RWPE1 (cell line): Measurements from ENCODE around the gene PROCA1.

ENCODE experiments used
- CTCF ChIA-PET: fragments of 350-600 bp; sonication (Branson Sonifier 250); formaldehyde crosslinking; extraction: SDS; loops from one replicate; lab custom pipeline; 2021; lab: Yijun Ruan, JAX
- POLR2A ChIA-PET: fragments of 400-600 bp; formaldehyde crosslinking; extraction: SDS; loops from one replicate; lab custom pipeline; 2020; ENCODE audit warnings: antibody characterized with exemption; ENCODE audit not compliant: low non-redundant PET; lab: Yijun Ruan, JAX
- DNase-seq: peaks from one replicate; pipeline ENCODE4 v3.0.0; 2012; ENCODE audit warnings: low spot score
- H3K27ac ChIP-seq: fragments of 450-650 bp; 2 replicates; pipeline ENCODE4 v1.5.1; 2017
- TF ChIP-seq, protein P1 (sequence below): fragments of 450-650 bp; conservative IDR thresholded peaks from 2 replicates; pipeline ENCODE4 v1.5.1; 2017; ENCODE audit warnings: low read depth, mild to moderate bottlenecking

The PROCA1 gene

DNA sequence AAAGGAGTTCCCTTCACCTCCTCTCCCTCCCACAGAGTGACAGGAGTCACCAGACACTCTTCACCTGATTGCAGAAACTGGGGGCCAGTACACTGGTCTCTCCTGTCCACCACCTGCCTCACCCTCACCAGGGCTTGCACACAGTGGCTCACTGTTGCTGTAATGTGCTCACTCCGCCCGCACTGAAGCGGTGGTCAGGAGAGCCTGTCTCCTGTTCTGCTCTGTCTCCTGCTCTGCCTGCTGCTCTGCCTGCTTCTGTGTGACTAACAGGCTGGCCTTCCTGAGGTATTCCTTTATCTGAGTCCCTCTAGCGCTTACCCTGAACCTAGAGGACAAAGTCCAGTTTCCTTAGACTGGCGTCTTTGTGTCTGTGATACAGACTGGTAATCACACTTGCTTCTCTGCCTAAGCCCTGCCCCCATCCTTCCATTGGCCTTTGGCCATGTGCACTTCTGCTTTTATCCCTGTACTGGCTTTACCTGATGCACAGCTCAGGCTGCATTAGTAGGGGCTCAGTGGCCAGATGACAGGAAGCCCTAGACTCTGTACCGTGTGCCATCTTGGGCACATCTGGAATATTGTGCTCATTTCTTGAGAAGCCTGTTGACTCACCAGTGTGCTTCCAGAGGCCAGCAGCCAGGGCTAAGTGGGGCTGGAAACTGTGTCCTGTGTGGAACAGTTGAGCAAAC lies 13.3 kb downstream of the PROCA1 start:
- TF ChIP-seq, protein P1, sequence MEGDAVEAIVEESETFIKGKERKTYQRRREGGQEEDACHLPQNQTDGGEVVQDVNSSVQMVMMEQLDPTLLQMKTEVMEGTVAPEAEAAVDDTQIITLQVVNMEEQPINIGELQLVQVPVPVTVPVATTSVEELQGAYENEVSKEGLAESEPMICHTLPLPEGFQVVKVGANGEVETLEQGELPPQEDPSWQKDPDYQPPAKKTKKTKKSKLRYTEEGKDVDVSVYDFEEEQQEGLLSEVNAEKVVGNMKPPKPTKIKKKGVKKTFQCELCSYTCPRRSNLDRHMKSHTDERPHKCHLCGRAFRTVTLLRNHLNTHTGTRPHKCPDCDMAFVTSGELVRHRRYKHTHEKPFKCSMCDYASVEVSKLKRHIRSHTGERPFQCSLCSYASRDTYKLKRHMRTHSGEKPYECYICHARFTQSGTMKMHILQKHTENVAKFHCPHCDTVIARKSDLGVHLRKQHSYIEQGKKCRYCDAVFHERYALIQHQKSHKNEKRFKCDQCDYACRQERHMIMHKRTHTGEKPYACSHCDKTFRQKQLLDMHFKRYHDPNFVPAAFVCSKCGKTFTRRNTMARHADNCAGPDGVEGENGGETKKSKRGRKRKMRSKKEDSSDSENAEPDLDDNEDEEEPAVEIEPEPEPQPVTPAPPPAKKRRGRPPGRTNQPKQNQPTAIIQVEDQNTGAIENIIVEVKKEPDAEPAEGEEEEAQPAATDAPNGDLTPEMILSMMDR: no peak
- ChIA-PET POLR2A (no interaction called here), CTCF (no interaction called here)
- DNase-seq: no peak
- H3K27ac ChIP-seq: no peak overlapping the region

DNA sequence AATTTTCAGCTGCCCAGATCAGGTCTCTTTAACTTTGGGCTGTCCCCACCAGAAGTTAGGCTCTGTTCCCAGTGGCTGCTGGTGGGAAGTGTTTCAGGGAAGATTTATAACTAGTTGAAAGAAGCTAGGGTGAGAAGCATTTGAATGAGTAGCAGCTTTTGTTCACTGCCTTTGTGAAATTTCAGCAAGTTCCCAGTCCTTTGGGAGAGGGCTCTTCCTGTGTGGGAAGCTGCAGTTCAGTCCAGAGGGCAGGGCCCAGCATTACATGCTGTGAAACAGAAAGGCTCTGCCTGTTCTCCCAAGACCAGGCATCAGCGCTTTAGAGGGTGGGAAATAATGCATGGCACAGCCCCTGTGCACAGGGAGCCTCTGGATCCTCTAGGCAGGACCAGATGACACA lies 17.8 kb downstream of the PROCA1 start:
- no peak overlapping the region for H3K27ac ChIP-seq
- ChIA-PET POLR2A (no interaction called here), CTCF (interaction anchor here (0.6 kb wide), 1 partner anchor 23 kb away, joined by 4 read pairs; no protein-coding TSS in a partner anchor)
- DNase-seq: no peak
- TF ChIP-seq, protein P1: no peak

DNA sequence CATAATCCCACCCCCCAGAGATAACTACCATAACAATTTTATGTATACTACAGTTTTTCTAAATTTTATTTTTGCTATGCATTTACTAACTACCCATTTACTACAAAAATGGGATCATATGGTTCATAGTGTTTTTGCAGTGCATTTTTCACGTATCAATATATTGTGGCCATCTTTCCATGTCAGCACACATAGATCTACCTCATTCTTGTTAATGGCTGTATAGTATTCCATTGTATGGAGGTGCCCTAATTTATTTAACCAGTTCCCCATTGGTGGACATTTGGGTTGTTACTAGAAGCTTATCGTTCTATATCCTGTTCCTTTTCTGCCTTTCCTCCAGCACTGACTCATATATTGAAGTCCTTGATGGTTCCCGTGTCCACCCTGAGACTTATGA lies 22.7 kb downstream of the PROCA1 start:
- TF ChIP-seq, protein P1: no peak
- DNase-seq: no peak
- ChIA-PET POLR2A (interaction anchor here (0.5 kb wide), 1 partner anchor 38 kb away, joined by 5 read pairs; no protein-coding TSS in a partner anchor), CTCF (no interaction called here)
- H3K27ac ChIP-seq: no peak overlapping the region

DNA sequence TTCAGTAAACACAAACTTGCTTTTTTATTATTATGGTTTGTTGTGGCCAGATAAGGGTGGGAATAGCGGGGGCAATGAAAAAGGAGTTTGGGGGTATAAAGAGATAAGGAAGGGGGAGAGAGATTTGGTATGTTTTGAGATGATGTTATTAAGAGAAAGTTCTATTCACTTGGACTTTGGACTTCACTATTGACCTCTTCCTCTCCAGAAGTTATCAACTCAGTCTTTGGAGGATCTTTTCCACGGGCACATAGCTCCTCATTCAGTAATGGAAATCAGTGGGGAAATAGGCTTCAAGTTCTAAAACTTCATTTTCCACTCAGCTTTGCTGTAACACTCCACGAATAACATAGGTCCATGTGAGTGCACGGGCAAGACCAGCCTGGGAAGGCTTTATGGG lies 23.2 kb downstream of the PROCA1 start:
- H3K27ac ChIP-seq: no peak overlapping the region
- TF ChIP-seq, protein P1: no peak
- ChIA-PET POLR2A (no interaction called here), CTCF (no interaction called here)
- no peak for DNase-seq

DNA sequence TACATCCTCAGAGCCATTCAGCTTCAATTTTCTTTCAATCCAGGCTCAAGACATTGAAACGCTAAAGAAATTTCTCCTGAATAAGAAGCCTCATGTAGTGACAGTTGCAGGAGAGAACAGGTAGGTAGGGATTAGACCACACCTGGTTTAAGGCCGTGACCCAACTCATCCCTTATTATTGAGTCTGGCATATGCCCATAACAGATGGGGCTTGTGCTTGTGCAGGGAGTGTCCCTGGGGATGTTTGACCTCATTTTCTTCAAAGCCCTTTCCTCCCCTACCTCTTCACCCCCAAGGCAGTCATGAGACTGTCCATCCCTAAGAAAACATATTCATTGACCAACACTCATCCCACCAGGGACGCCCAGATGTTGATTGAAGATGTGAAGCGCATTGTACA lies 25.4 kb downstream of the PROCA1 start:
- no peak overlapping the region for H3K27ac ChIP-seq
- POLR2A ChIA-PET: no interaction called here
- CTCF ChIA-PET: interaction anchor here (0.6 kb wide), 1 partner anchor 39 kb away, joined by 6 read pairs; no protein-coding TSS in a partner anchor
- TF ChIP-seq, protein P1: no peak
- DNase-seq: no peak

DNA sequence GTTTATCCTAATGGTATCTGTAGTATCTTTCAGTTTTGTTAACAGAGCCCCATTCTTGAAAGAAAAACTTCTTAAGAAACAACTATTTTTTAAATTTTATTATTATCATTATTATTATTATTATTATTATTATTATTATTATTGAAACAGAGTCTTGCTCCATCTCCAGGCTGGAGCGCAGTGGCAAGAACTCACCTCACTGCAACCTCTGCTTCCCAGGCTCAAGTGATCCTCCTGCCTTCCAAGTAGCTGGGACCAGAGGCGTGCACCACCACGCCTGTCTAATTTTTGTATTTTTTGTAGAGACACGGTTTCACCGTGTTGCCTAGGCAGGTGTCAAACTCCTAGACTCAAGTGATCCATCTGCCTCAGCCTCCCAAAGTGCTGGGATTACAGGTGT lies 26.3 kb downstream of the PROCA1 start:
- DNase-seq: no peak
- ChIA-PET POLR2A (no interaction called here), CTCF (interaction anchor here (0.6 kb wide), 1 partner anchor 10 kb away, joined by 3 read pairs; no protein-coding TSS in a partner anchor)
- no peak overlapping the region for H3K27ac ChIP-seq
- TF ChIP-seq, protein P1: no peak
